NCI-H748 (cell line): ENCODE data around the gene SHOC1.
"Not testable (repeated sequence)": the region's sequence is repeated elsewhere in the genome, so short reads cannot be mapped to it uniquely, and the experiment has no call there.

Experiments used
- DNase-seq: peaks from one replicate; lab custom pipeline; 2025; ENCODE audit not compliant: unreplicated experiment; lab: John Stamatoyannopoulos, UW

SHOC1 gene

GRCh38 chr9:111794835-111795556 lies at the start of gene SHOC1:
TSS of gene SHOC1 (minus strand) at chr9:111794937. CDS start at chr9:111791418, 3,519 bp downstream.
- DNase-seq, result no peak

- DNase-seq, result no peak
Measured at GRCh38 chr9:111843971-111844370, 49.2 kb upstream of the SHOC1 start.

- no peak for DNase-seq
Measured at GRCh38 chr9:111842313-111842712, 47.6 kb upstream of the SHOC1 start.

- DNase-seq, result no peak
Measured at GRCh38 chr9:111840442-111840841, 45.7 kb upstream of the SHOC1 start.

GRCh38 chr9:111839987-111840386 lies 45.2 kb upstream of the SHOC1 start:
- DNase-seq, result no peak

GRCh38 chr9:111839387-111839786 lies 44.6 kb upstream of the SHOC1 start:
- no peak for DNase-seq

GRCh38 chr9:111838439-111838838 lies 43.7 kb upstream of the SHOC1 start:
- DNase-seq, result no peak

- DNase-seq, result no peak
Measured at GRCh38 chr9:111836311-111836710, 41.6 kb upstream of the SHOC1 start.

- DNase-seq, result no peak
Measured at GRCh38 chr9:111833941-111834340, 39.2 kb upstream of the SHOC1 start.

GRCh38 chr9:111832449-111832848 lies 37.7 kb upstream of the SHOC1 start:
- DNase-seq, result no peak

GRCh38 chr9:111831371-111832108 lies 36.8 kb upstream of the SHOC1 start:
- DNase-seq, result no peak

- peak; percentile 20 for DNase-seq
Measured at GRCh38 chr9:111828193-111828592, 33.5 kb upstream of the SHOC1 start.

GRCh38 chr9:111825468-111826145 lies 30.9 kb upstream of the SHOC1 start:
- no peak for DNase-seq

GRCh38 chr9:111821006-111821528 lies 26.3 kb upstream of the SHOC1 start:
- DNase-seq, result no peak

- DNase-seq, result no peak
Measured at GRCh38 chr9:111819360-111819759, 24.6 kb upstream of the SHOC1 start.

- peak; percentile 76 for DNase-seq
Measured at GRCh38 chr9:111815285-111816070, 20.7 kb upstream of the SHOC1 start.

- no peak for DNase-seq
Measured at GRCh38 chr9:111812337-111812736, 17.6 kb upstream of the SHOC1 start.

GRCh38 chr9:111810908-111811307 lies 16.2 kb upstream of the SHOC1 start:
- DNase-seq, result no peak

- DNase-seq, result not testable (repeated sequence)
Measured at GRCh38 chr9:111810415-111810814, 15.7 kb upstream of the SHOC1 start.

GRCh38 chr9:111807197-111807596 lies 12.5 kb upstream of the SHOC1 start:
- DNase-seq, result no peak

GRCh38 chr9:111806259-111806658 lies 11.5 kb upstream of the SHOC1 start:
- no peak for DNase-seq
